ENCODE measurements around the gene DLX1. TPM values are rescaled to one million over a fixed set of nuclear protein-coding genes. Genes with fewer than 3 reads are reported as not detected.
A peak's percentile ranks its signal among the peaks of the same experiment; 100 is the strongest.

Gene DLX1
- total and polyA plus RNA-seq, 2 of the 8 experiments (the other 6 are each of a cell fraction or from before 2014, with no cell fraction given) = 0.11 TPM; not detected in 1

DNA sequence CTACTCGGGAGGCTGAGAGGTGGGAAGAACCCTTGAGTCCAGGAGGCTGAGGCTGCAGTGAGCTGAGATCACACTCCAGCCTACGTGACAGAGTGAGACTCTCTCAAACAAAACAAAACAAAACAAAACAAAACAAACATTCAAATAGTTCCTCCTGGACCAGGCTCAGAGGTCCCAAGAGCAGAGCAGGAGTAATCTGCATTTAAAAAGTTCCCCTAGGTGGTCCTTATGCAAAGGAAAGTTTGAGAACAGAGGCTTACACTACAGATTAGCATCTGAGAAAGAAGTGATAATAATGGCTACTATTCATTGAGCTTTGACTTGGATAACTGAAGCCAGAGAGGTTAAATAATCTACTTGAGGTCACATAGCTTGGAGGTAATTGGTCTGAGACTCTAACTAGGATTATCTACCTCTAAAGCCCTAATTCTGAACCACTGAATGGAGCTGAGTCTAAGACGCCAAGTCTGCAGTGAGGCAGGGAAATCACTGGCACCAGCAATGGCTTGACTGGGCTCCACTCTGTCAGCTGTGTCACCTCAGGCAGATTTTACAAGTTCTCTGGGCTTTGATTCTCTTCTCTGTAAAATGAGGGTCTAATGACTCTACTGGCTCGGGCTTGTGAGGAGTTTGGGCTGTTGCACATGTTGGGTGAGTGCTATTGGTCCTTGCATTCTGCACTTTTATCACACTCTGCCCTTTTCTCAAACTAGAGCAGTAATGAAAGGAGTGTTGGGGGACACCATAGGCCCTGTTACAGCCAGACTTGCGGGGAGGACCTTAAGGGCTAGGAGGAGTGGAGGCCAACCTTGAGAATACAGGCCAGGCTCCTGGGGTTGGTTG, 46.6 kb downstream of the DLX1 start:
- Histone ChIP-seq H4K5ac (ENCODE audit: insufficient read length, low read depth, low read length) (no peak overlapping the region), H3K36me3 (ENCODE audit: control insufficient read depth in 2 of 4, insufficient read depth in 4 of 4, low read length in 3 of 4) (no peaks in the 10 kb centered on the region), H3K14ac (ENCODE audit: insufficient read length) (no peak overlapping the region), H4K20me1 (replicated peaks in 1 of 2; ENCODE audit: control insufficient read depth in 1 of 2, insufficient read depth in 2 of 2, low read length in 2 of 2) (no peaks in the 10 kb centered on the region), H3K56ac (replicated peaks; ENCODE audit: insufficient read length, low read depth, low read length) (no peak overlapping the region), H3K9me3 (ENCODE audit: insufficient read depth in 2 of 2, low read depth in 1 of 2, low read length in 1 of 2) (no peaks in the 10 kb centered on the region), H2BK5ac (ENCODE audit: low read depth, low read length) (peak overlapping the region; percentile 37; the same call in 1 of the 2 replicates), H2BK20ac (ENCODE audit: low read length) (no peak overlapping the region), H2AFZ (ENCODE audit: low read length) (no peak overlapping the region), H3K18ac (ENCODE audit: extremely low read depth, low read length) (peak overlapping the region; percentile 11; the same call in 1 of the 2 replicates), H2AK5ac (ENCODE audit: low read depth, low read length) (no peak overlapping the region), H3K4ac (replicated peaks; ENCODE audit: insufficient read length, low read depth, low read length) (no peak overlapping the region), H3K27me3 (replicated peaks in 1 of 4; ENCODE audit: control insufficient read depth in 3 of 4, extremely low read depth in 1 of 4, insufficient read depth in 3 of 4, low read length in 3 of 4) (no peaks in the 10 kb centered on the region; a peak in 2 of 7 replicates), H3K79me1 (ENCODE audit: low read depth, low read length) (no peaks in the 10 kb centered on the region), H2BK120ac (replicated peaks; ENCODE audit: low read depth, low read length) (no peak overlapping the region), H2BK12ac (ENCODE audit: low read depth, low read length) (peak overlapping the region; percentile 77; the same call in 1 of the 2 replicates), H4K91ac (replicated peaks; ENCODE audit: insufficient read length, low read length) (peak overlapping the region; percentile 70), H3K9ac (replicated peaks in 1 of 4; ENCODE audit: extremely low read depth in 1 of 4, low read depth in 3 of 4, low read length in 3 of 4) (no peak overlapping the region), H3K79me2 (ENCODE audit: control insufficient read depth in 1 of 2, insufficient read depth in 2 of 2, low read length in 2 of 2) (no peaks in the 10 kb centered on the region), H3K23me2 (ENCODE audit: low read depth, low read length) (no peaks in the 10 kb centered on the region), H3K23ac (ENCODE audit: insufficient read length) (no peak overlapping the region), H3K4me1 (replicated peaks in 1 of 4; ENCODE audit: control insufficient read depth in 3 of 4, insufficient read depth in 4 of 4, low read length in 3 of 4) (peaks cover 0 to 15% (median 9%) of the 10 kb centered on the region in 4 experiments; a peak in 5 of 7 replicates), H2BK15ac (ENCODE audit: low read length) (no peak overlapping the region), H3K27ac (ENCODE audit: low read depth, low read length) (0 out of 2 replicates have a peak overlapping the region, but pooled peaks have one; percentile 6), H3K4me3 (ENCODE audit: extremely low read depth in 1 of 4, insufficient read depth in 2 of 4, low read depth in 3 of 4, low read length in 4 of 4) (no peak overlapping the region), H4K8ac (ENCODE audit: extremely low read depth, insufficient read depth, low read length) (peak overlapping the region; percentile 22; the same call in 1 of the 2 replicates), H3K4me2 (ENCODE audit: insufficient read depth in 1 of 2, low read depth in 2 of 2, low read length in 2 of 2) (peak overlapping the region; percentile 5 to 39; a peak in 2 of 4 replicates)
- ChIA-PET CTCF (ENCODE audit: partially characterized antibody) (interaction anchor here (0.6 to 2.3 kb wide), 5 partner anchors 26 to 543 kb away, joined by 3 to 9 read pairs (median 3); no protein-coding TSS in a partner anchor), POLR2A (ENCODE audit: partially characterized antibody) (interaction anchor here (0.8 kb wide), 1 partner anchor 39 kb away, joined by 3 read pairs; no protein-coding TSS in a partner anchor)
- DNase-seq (ENCODE audit: low read depth in 1 of 2, low spot score in 2 of 2) (peak in 1 of 2 experiments; percentile 63), FAIRE-seq (peak; percentile 97)
- WGBS, 2 experiments (ENCODE audit: extremely low coverage in 1 of 2, insufficient coverage in 1 of 2, insufficient read length in 1 of 2, insufficient replicate concordance in 2 of 2, low coverage in 1 of 2, low lambda C conversion rate in 2 of 2, missing lambda C conversion rate in 1 of 2) = 37% methylated on average over 5 of the region's 5 CpGs; no CpG with 5 or more reads in 1 of the 2 experiments
- TF ChIP-seq BRCA1 (IDR thresholded peaks at IDR 0.05; ENCODE audit: low read depth, low read length) (no peak), SRF (IDR thresholded peaks at IDR 0.05; ENCODE audit: low read depth, low read length) (no peak), TEAD4 (IDR thresholded peaks at IDR 0.05; ENCODE audit: low read depth, low read length) (no peak; the same call in 1 of the 2 replicates), EP300 (IDR thresholded peaks at IDR 0.05; ENCODE audit: borderline replicate concordance in 1 of 2, low read depth in 2 of 2, low read length in 2 of 2) (no peak), KDM5A (IDR thresholded peaks at IDR 0.05; ENCODE audit: low read length) (no peak), POU5F1 (IDR thresholded peaks at IDR 0.05; ENCODE audit: low read depth, low read length) (0 out of 2 replicates have a peak, but pooled peaks have one; percentile 27), SAP30 (IDR thresholded peaks at IDR 0.05; ENCODE audit: insufficient read depth, insufficient replicate concordance, low read length) (no peak), SP4 (IDR thresholded peaks at IDR 0.05; ENCODE audit: low read length) (0 out of 2 replicates have a peak, but pooled peaks have one; percentile 44), EZH2 (IDR thresholded peaks at IDR 0.05; ENCODE audit: low read depth, low read length, severe bottlenecking) (no peak)
- TF ChIP-seq, protein P1, sequence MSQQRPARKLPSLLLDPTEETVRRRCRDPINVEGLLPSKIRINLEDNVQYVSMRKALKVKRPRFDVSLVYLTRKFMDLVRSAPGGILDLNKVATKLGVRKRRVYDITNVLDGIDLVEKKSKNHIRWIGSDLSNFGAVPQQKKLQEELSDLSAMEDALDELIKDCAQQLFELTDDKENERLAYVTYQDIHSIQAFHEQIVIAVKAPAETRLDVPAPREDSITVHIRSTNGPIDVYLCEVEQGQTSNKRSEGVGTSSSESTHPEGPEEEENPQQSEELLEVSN (IDR thresholded peaks at IDR 0.05) = no peak

Measured in H1 (cell line).